Kidney (tissue), 14 donors: ENCODE data around the gene LUC7L3. TPM values are rescaled to one million over a fixed set of nuclear protein-coding genes. Genes with fewer than 3 reads are reported as not detected.
A peak's percentile ranks its signal among the peaks of the same experiment; 100 is the strongest.

Experiments
- DNase-seq, 5 donors: peaks; one replicate each; pipeline ENCODE4 v3.0.0-alpha.2; 2013 to 2020
- FAIRE-seq: peaks from 2 replicates; lab custom pipeline; 2012; peaks lifted over from hg19 to GRCh38; lab: Jason Lieb, UNC
- H3K27ac ChIP-seq, 2 donors: one replicate each; pipeline ENCODE4 v1.7.0; 2013; ENCODE audit warnings: low read depth in 2 of 2, low read length in 2 of 2, inconsistent platforms in 1 of 2
- H3K27me3 ChIP-seq: one replicate; pipeline ENCODE4 v1.7.1; 2013; ENCODE audit warnings: low read length, inconsistent platforms; ENCODE audit not compliant: control insufficient read depth, insufficient read depth
- H3K36me3 ChIP-seq, 3 donors: one replicate each; pipeline versions ENCODE4 v1.7.0 to v1.7.1; 2013; ENCODE audit warnings: low read length in 3 of 3, control low read depth in 1 of 3, inconsistent platforms in 1 of 3; ENCODE audit not compliant: insufficient read depth in 3 of 3, control insufficient read depth in 2 of 3
- H3K4me1 ChIP-seq, 3 donors: one replicate each; pipeline versions ENCODE4 v1.7.0 to v1.7.1; 2013; ENCODE audit warnings: low read length in 3 of 3, inconsistent platforms in 1 of 3, low read depth in 1 of 3; ENCODE audit not compliant: control insufficient read depth in 2 of 3, insufficient read depth in 2 of 3
- H3K4me3 ChIP-seq, 3 donors: one replicate each; pipeline versions ENCODE4 v1.7.0 to v1.8.1; 2013; ENCODE audit warnings: low read length in 3 of 3, control low read depth in 1 of 3, inconsistent platforms in 1 of 3
- H3K9ac ChIP-seq, 3 donors: one replicate each; pipeline versions ENCODE4 v1.7.0 to v1.7.1; 2013; ENCODE audit warnings: low read length in 3 of 3, control low read depth in 1 of 3, inconsistent platforms in 1 of 3
- H3K9me3 ChIP-seq, 3 donors: one replicate each; pipeline versions ENCODE4 v1.7.0 to v1.7.1; 2013; ENCODE audit warnings: low read length in 3 of 3, control low read depth in 1 of 3, inconsistent platforms in 1 of 3; ENCODE audit not compliant: control insufficient read depth in 2 of 3, insufficient read depth in 1 of 3
- CTCF ChIP-seq: IDR thresholded peaks from 3 replicates; pipeline ENCODE4 v1.5.1; 2012; ENCODE audit warnings: mild to moderate bottlenecking, moderate library complexity, borderline replicate concordance; ENCODE audit not compliant: insufficient read depth; ENCODE audit errors: extremely low read depth
- intact Hi-C: fragments of 100-400 bp; cut with DNase I; formaldehyde crosslinking; loops from one replicate; pipeline ENCODE4 v1.11.1; 2022
- polyA plus RNA-seq: library from polyadenylated mRNA; stranded (reverse); fragments of 350-450 nt; fragmentation: Illumina TruSeq; extraction: RNeasy Lipid Tissue Mini Kit (QIAGEN cat#74804); gene quantifications from one replicate; pipeline ENCODE4 v1.2.3, GENCODE V29; 2014; ENCODE audit warnings: low read depth, low replicate concordance; ENCODE audit not compliant: insufficient read depth
- total RNA-seq: library from RNA; stranded (reverse); fragmentation: NEBNext Ultra II Directional; extraction: Animal tissue kit (Norgen Biotek cat#: 25700); gene quantifications from one replicate; pipeline ENCODE4 v1.2.1, GENCODE V29; 2021
- donor health status: control.
- donor health status: control.
- donor health status: control.
- donor health status: control.
- donor health status: control.
- donor health status: DM: yes; HTN: yes; CAD: no.
- donor health status: Normal renal cell carcinoma (clear cell type).

The LUC7L3 gene
- total and polyA plus RNA-seq, 2 donors from 2014 or later, result 74.3 to 91.9 TPM

DNA sequence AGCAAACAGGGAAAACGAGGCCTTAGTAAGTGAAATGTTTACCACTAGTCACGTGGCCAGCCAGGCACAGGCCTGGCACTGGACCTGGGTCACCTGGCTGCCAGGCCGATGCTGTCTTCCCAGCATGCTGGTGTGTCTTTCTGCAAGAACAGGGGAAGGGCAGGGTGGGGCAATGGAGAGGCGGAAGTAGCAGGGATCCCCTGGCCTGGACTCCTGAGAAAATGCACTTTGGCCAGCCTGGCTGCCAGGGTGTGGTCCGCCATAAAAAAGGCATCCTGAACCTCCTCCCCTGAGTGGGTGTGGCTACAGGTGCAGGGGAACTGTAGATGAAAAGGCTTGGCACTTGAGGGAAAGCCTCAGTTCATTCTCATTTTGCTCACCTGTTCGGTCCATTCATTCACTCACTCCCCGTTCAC is 49.0 kb downstream of the LUC7L3 start:
- Histone ChIP-seq H3K4me1 (peaks cover 0 to 15% (median 10%) of the 10 kb centered on the region in 3 donors), H3K36me3 (no peaks in the 10 kb centered on the region), H3K27me3 (no peaks in the 10 kb centered on the region), H3K27ac (no peak overlapping the region), H3K4me3 (no peak overlapping the region), H3K9ac (no peak overlapping the region), H3K9me3 (no peaks in the 10 kb centered on the region)
- FAIRE-seq, result no peak
- intact Hi-C loops, result no loop called here
- no peak for TF ChIP-seq CTCF
- DNase-seq, result peak in 1 of 5 donors; percentile 85

- FAIRE-seq (no peak), DNase-seq (no peak)
- H3K9ac ChIP-seq, result no peak overlapping the region
- no peaks in the 10 kb centered on the region for H3K9me3 ChIP-seq
- intact Hi-C loops, result no loop called here
- H3K4me3 ChIP-seq, result no peak overlapping the region
- H3K4me1 ChIP-seq, result peaks cover 0 to 12% (median 6%) of the 10 kb centered on the region in 3 donors
- H3K27me3 ChIP-seq, result no peaks in the 10 kb centered on the region
- no peak for TF ChIP-seq CTCF
- no peaks in the 10 kb centered on the region for H3K36me3 ChIP-seq
- no peak overlapping the region for H3K27ac ChIP-seq
These were observed 50.5 kb downstream of the LUC7L3 start for GRCh38 chr17:50769884-50770283.

DNA sequence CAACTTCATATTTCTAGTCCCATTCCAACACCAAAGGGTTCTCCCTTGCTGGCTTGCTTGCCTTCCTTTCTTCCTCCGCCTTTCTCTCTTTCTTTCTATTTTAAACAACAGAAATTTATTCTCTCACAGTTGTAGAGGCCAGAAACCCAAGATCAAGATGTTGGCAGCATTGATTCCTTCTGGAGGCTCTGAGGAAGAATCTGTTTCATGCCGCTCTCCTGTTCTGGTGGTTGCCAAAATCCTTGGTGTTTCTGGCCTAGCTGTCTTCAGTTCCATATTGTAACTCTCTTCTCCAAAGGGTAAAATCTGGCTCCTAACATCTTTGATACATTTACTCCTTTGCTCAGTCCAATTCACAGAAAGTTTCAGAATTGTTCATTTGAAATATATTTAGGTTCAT is 50.9 kb downstream of the LUC7L3 start:
- H3K4me3 ChIP-seq, result no peak overlapping the region
- peaks cover 0 to 12% (median 3%) of the 10 kb centered on the region in 3 donors for H3K4me1 ChIP-seq
- H3K36me3 ChIP-seq, result no peaks in the 10 kb centered on the region
- FAIRE-seq, result no peak
- H3K9me3 ChIP-seq, result no peaks in the 10 kb centered on the region
- H3K9ac ChIP-seq, result no peak overlapping the region
- no peak for TF ChIP-seq CTCF
- H3K27ac ChIP-seq, result no peak overlapping the region
- H3K27me3 ChIP-seq, result no peaks in the 10 kb centered on the region
- intact Hi-C loops, result no loop called here
- DNase-seq, result no peak
